B cell (primary cell): Measurements from ENCODE around the gene PROM1. TPM values are rescaled to one million over a fixed set of nuclear protein-coding genes. Genes with fewer than 3 reads are reported as not detected.

Experiments
- ATAC-seq: fragments of 200-7000 bp; cut with Tn5 transposase; one replicate; pipeline ENCODE4 v1.10.0; 2021; ENCODE audit warnings: low read depth, mild to moderate bottlenecking, moderate number of reproducible peaks, moderate library complexity
- CTCF ChIA-PET: fragments of 350-600 bp; sonication (Branson Sonifier 250); formaldehyde crosslinking; loops from one replicate; lab custom pipeline; 2021; ENCODE audit warnings: antibody characterized with exemption, inconsistent platforms; lab: Charles Lee
- POLR2A ChIA-PET: fragments of 350-600 bp; sonication (Branson Sonifier 250); formaldehyde crosslinking; loops from one replicate; lab custom pipeline; 2021; ENCODE audit warnings: antibody characterized with exemption; lab: Charles Lee
- DNase-seq: peaks from one replicate; pipeline ENCODE4 v3.0.0; 2013
- H2AFZ ChIP-seq: 2 replicates; pipeline ENCODE4 v1.6.1; 2012; ENCODE audit warnings: mild to moderate bottlenecking, low read depth, low read length; ENCODE audit not compliant: insufficient read depth, poor library complexity, severe bottlenecking
- H3K27ac ChIP-seq, 2 donors: 1 replicate in 1 of 2; 2 replicates in 1 of 2; pipeline ENCODE4 v1.5.1; 2012 to 2013; ENCODE audit warnings: low read length in 2 of 2, mild to moderate bottlenecking in 2 of 2, moderate library complexity in 1 of 2
- H3K27me3 ChIP-seq, 4 experiments: fragments of 200-600 bp in 1 of 4; sonication (generic) in 1 of 4; replicated peaks in 1 of 4; 1 replicate in 2 of 4; 2 replicates in 2 of 4; pipeline versions ENCODE4 v1.6.1 to v1.7.0; 2013 to 2016; ENCODE audit warnings: low read length in 3 of 4, mild to moderate bottlenecking in 2 of 4, mixed read lengths in 1 of 4, moderate library complexity in 1 of 4; ENCODE audit not compliant: insufficient read depth in 4 of 4, control insufficient read depth in 3 of 4; ENCODE audit errors: control extremely low read depth in 1 of 4
- H3K36me3 ChIP-seq, 2 experiments: replicated peaks in 1 of 2; 1 replicate in 1 of 2; 2 replicates in 1 of 2; pipeline versions ENCODE4 v1.6.1 to v1.7.1; 2013; ENCODE audit warnings: low read length in 1 of 2; ENCODE audit not compliant: insufficient read depth in 2 of 2, control insufficient read depth in 1 of 2; ENCODE audit errors: control extremely low read depth in 1 of 2, extremely low read depth in 1 of 2
- H3K4me1 ChIP-seq, 2 donors: fragments of 200-600 bp in 1 of 2; sonication (generic) in 1 of 2; 1 replicate in 1 of 2; 2 replicates in 1 of 2; pipeline versions ENCODE4 v1.5.1 to v1.6.1; 2013 to 2017; ENCODE audit warnings: low read length in 2 of 2; ENCODE audit not compliant: control insufficient read depth in 2 of 2, insufficient read depth in 2 of 2
- H3K4me2 ChIP-seq: replicated peaks from 2 replicates; pipeline ENCODE3; 2012; ENCODE audit warnings: mild to moderate bottlenecking, low read depth, low read length; ENCODE audit not compliant: poor library complexity, severe bottlenecking
- H3K4me3 ChIP-seq, 5 experiments: fragments of 200-600 bp in 1 of 5; sonication (generic) in 1 of 5; 1 replicate in 3 of 5; 2 replicates in 2 of 5; pipeline versions ENCODE4 v1.5.1 to v1.7.0; 2011 to 2016; ENCODE audit warnings: low read length in 4 of 5, mild to moderate bottlenecking in 4 of 5, low read depth in 2 of 5, control low read depth in 1 of 5, moderate library complexity in 1 of 5; ENCODE audit not compliant: insufficient read depth in 1 of 5; ENCODE audit errors: control extremely low read depth in 1 of 5, extremely low read depth in 1 of 5
- H3K79me2 ChIP-seq: fragments of 200-600 bp; sonication (generic); one replicate; pipeline ENCODE4 v1.6.0; 2016; ENCODE audit warnings: low read length; ENCODE audit not compliant: control insufficient read depth, insufficient read depth
- H3K9ac ChIP-seq: fragments of 200-600 bp; sonication (generic); 2 replicates; pipeline ENCODE4 v1.6.1; 2017; ENCODE audit warnings: mild to moderate bottlenecking, low read length, moderate library complexity
- H3K9me3 ChIP-seq, 3 donors: one replicate each; pipeline versions ENCODE4 v1.6.1 to v1.7.1; 2013; ENCODE audit warnings: low read length in 2 of 3; ENCODE audit not compliant: control insufficient read depth in 2 of 3, insufficient read depth in 1 of 3; ENCODE audit errors: control extremely low read depth in 1 of 3
- H4K20me1 ChIP-seq: 2 replicates; pipeline ENCODE4 v1.6.0; 2012; ENCODE audit warnings: mild to moderate bottlenecking, low read length; ENCODE audit not compliant: insufficient read depth, control insufficient read depth, poor library complexity, severe bottlenecking
- H3K27ac Mint-ChIP-seq: one replicate; pipeline ENCODE4 v1.8.0; 2021; ENCODE audit warnings: mixed read lengths
- H3K27me3 Mint-ChIP-seq: one replicate; pipeline ENCODE4 v1.8.0; 2021; ENCODE audit warnings: mixed read lengths
- H3K4me1 Mint-ChIP-seq: one replicate; pipeline ENCODE4 v1.8.0; 2021; ENCODE audit warnings: mixed read lengths
- H3K4me3 Mint-ChIP-seq: one replicate; pipeline ENCODE4 v1.8.0; 2021; ENCODE audit warnings: mixed read lengths
- H3K9me3 Mint-ChIP-seq: one replicate; pipeline ENCODE4 v1.8.0; 2022; ENCODE audit warnings: mixed read lengths; ENCODE audit not compliant: insufficient read depth
- EZH2 ChIP-seq: IDR thresholded peaks from 2 replicates; pipeline ENCODE4 v1.6.1; 2012; ENCODE audit warnings: borderline replicate concordance, low read depth, mild to moderate bottlenecking, moderate library complexity, low read length; ENCODE audit not compliant: insufficient read depth, poor library complexity, severe bottlenecking
- WGBS: methylation state at CpG from one replicate; pipeline ENCODE4 v1.1.5; 2013; ENCODE audit warnings: missing lambda C conversion rate; ENCODE audit not compliant: insufficient coverage; 5-methylcytosine and 5-hydroxymethylcytosine counted together
- intact Hi-C: fragments of 100-400 bp; cut with micrococcal nuclease; formaldehyde crosslinking; loops from one replicate; pipeline ENCODE4 v1.10.0; 2022
- polyA plus RNA-seq: library from polyadenylated mRNA; depleted of rRNA; stranded (reverse); fragments of >200 nt; gene quantifications from 2 replicates; pipeline ENCODE4 v1.2.3, GENCODE V29; 2012
- total RNA-seq, 2 donors: library from RNA; stranded (reverse); fragments of 120-200 nt in 1 of 2; gene quantifications; 1 replicate in 1 of 2; 2 replicates in 1 of 2; pipeline versions ENCODE4 v1.2.3 to v1.2.4, GENCODE V29; 2013 to 2022
- TF ChIP-seq, protein P1 (sequence below): fragments of 200-600 bp; IDR thresholded peaks from one replicate; pipeline ENCODE4 v1.8.0; 2022; ENCODE audit warnings: antibody characterized with exemption, mild to moderate bottlenecking

PROM1 gene
- total and polyA plus RNA-seq, 2 donors (not counting 1 experiment from before 2014, with no cell fraction given) = 0.04 TPM; not detected in 1

- Histone ChIP-seq H3K4me3 (no peak overlapping the region), H3K9ac (no peak overlapping the region), H3K79me2 (no peaks in the 10 kb centered on the region), H3K27me3 (peaks cover 0 to 15% (median 5%) of the 10 kb centered on the region in 4 experiments), H2AFZ (no peak overlapping the region), H3K27ac (no peak overlapping the region), H4K20me1 (no peaks in the 10 kb centered on the region), H3K9me3 (no peaks in the 10 kb centered on the region), H3K36me3 (no peaks in the 10 kb centered on the region), H3K4me1 (peaks cover 8 to 9% of the 10 kb centered on the region in 2 donors), H3K4me2 (no peak overlapping the region)
- no peaks in the 10 kb centered on the region for H3K9me3 Mint-ChIP-seq
- intact Hi-C loops = no loop called here
- H3K4me1 Mint-ChIP-seq = peaks cover 13% of the 10 kb centered on the region
- ChIA-PET CTCF (interaction anchor here (1.5 kb wide), 1 partner anchor 213 kb away, joined by 6 read pairs; no protein-coding TSS in a partner anchor), POLR2A (no interaction called here)
- peaks cover 35% of the 10 kb centered on the region for H3K27me3 Mint-ChIP-seq
- no peak for ATAC-seq
- TF ChIP-seq, protein P1, sequence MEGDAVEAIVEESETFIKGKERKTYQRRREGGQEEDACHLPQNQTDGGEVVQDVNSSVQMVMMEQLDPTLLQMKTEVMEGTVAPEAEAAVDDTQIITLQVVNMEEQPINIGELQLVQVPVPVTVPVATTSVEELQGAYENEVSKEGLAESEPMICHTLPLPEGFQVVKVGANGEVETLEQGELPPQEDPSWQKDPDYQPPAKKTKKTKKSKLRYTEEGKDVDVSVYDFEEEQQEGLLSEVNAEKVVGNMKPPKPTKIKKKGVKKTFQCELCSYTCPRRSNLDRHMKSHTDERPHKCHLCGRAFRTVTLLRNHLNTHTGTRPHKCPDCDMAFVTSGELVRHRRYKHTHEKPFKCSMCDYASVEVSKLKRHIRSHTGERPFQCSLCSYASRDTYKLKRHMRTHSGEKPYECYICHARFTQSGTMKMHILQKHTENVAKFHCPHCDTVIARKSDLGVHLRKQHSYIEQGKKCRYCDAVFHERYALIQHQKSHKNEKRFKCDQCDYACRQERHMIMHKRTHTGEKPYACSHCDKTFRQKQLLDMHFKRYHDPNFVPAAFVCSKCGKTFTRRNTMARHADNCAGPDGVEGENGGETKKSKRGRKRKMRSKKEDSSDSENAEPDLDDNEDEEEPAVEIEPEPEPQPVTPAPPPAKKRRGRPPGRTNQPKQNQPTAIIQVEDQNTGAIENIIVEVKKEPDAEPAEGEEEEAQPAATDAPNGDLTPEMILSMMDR = no peak
- no peak for TF ChIP-seq EZH2
- H3K27ac Mint-ChIP-seq = no peak overlapping the region
- DNase-seq = no peak
- no CpG with 5 or more reads among the region's 2 CpGs for WGBS
- no peak overlapping the region for H3K4me3 Mint-ChIP-seq
These were observed 32.7 kb downstream of the PROM1 start for GRCh38 chr4:16051132-16051531.

- intact Hi-C loops = no loop called here
- CTCF ChIA-PET = interaction anchor here (1.5 kb wide), 1 partner anchor 214 kb away, joined by 6 read pairs; no protein-coding TSS in a partner anchor
- H3K27ac ChIP-seq = no peak overlapping the region
- H3K9me3 Mint-ChIP-seq = no peaks in the 10 kb centered on the region
- H4K20me1 ChIP-seq = no peaks in the 10 kb centered on the region
- H3K4me2 ChIP-seq = no peak overlapping the region
- H3K9ac ChIP-seq = no peak overlapping the region
- peaks cover 0 to 11% (median 5%) of the 10 kb centered on the region in 4 experiments for H3K27me3 ChIP-seq
- peaks cover 9% of the 10 kb centered on the region for H3K4me1 Mint-ChIP-seq
- peaks cover 5 to 8% of the 10 kb centered on the region in 2 donors for H3K4me1 ChIP-seq
- H3K79me2 ChIP-seq = no peaks in the 10 kb centered on the region
- H3K36me3 ChIP-seq = no peaks in the 10 kb centered on the region
- H3K4me3 Mint-ChIP-seq = no peak overlapping the region
- DNase-seq = no peak
- H3K9me3 ChIP-seq = no peaks in the 10 kb centered on the region
- TF ChIP-seq, protein P1 = no peak
- no peak for TF ChIP-seq EZH2
- no peak overlapping the region for H2AFZ ChIP-seq
- no peak overlapping the region for H3K27ac Mint-ChIP-seq
- no CpG with 5 or more reads among the region's 1 CpG for WGBS
- no peak for ATAC-seq
- POLR2A ChIA-PET = no interaction called here
- H3K4me3 ChIP-seq = no peak overlapping the region
- peaks cover 30% of the 10 kb centered on the region for H3K27me3 Mint-ChIP-seq
These were observed 33.2 kb downstream of the PROM1 start for GRCh38 chr4:16050669-16051068.
